K562 treated with DMSO at 1 percent for 12 hours (cell line): ENCODE data around the gene WDR5B. TPM values are rescaled to one million over a fixed set of nuclear protein-coding genes. Genes with fewer than 3 reads are reported as not detected.

Source experiments
- total RNA-seq: library from RNA; unstranded; fragments of 300-600 nt; gene quantifications from 2 replicates; pipeline ENCODE4 v1.2.3, GENCODE V29; 2022; ENCODE audit not compliant: insufficient read depth

The WDR5B gene
- 0.96 and 3.2 TPM in 2 replicates for total RNA-seq

GRCh38 chr3:122415762-122416654, at the start of gene WDR5B:
Gene WDR5B, minus strand, starts transcription at chr3:122416062. Its CDS starts 534 bp downstream, at chr3:122415528.

GRCh38 chr3:122383771-122384697, 31.8 kb downstream of the WDR5B start, which contains the start of gene FAM162A:
Gene FAM162A, plus strand, starts transcription at chr3:122384182. Its CDS starts 84 bp downstream, at chr3:122384266.

GRCh38 chr3:122382888-122383666, 32.8 kb downstream of the WDR5B start, which contains the start of gene MIX23:
Gene MIX23, minus strand, starts transcription at chr3:122383231. Its CDS starts 7 bp downstream, at chr3:122383224.

Other genes starting within 250 kb of the WDR5B start
- gene CASR, start 232.4 kb downstream of the WDR5B start, total RNA-seq = not detected in 2 replicates
- 7.8 and 8.8 TPM in 2 replicates for gene CSTA, start 90.8 kb downstream of the WDR5B start, total RNA-seq
- 12.4 and 24.3 TPM in 2 replicates for gene MIX23, start 32.8 kb downstream of the WDR5B start, total RNA-seq
- 9.9 and 23.0 TPM in 2 replicates for gene FAM162A, start 31.9 kb downstream of the WDR5B start, total RNA-seq
- 5.8 and 20.9 TPM in 2 replicates for gene KPNA1, start 98.9 kb upstream of the WDR5B start, total RNA-seq
- 4.0 and 7.8 TPM in 2 replicates for gene PARP9, start 148.2 kb upstream of the WDR5B start, total RNA-seq
- gene DTX3L, start 148.3 kb upstream of the WDR5B start, total RNA-seq = 2.3 and 11.3 TPM in 2 replicates
- 0.28 TPM in 1 of 2 replicates, not detected in the other for gene PARP15, start 161.6 kb upstream of the WDR5B start, total RNA-seq